GM19438 (cell line): ENCODE measurements around the gene AKIRIN2.

Source experiments
- ATAC-seq: cut with Tn5 transposase; IDR thresholded peaks from one replicate; pipeline ENCODE4 v1.9.1; 2021; ENCODE audit warnings: low read depth; ENCODE audit not compliant: unreplicated experiment

The AKIRIN2 gene

DNA sequence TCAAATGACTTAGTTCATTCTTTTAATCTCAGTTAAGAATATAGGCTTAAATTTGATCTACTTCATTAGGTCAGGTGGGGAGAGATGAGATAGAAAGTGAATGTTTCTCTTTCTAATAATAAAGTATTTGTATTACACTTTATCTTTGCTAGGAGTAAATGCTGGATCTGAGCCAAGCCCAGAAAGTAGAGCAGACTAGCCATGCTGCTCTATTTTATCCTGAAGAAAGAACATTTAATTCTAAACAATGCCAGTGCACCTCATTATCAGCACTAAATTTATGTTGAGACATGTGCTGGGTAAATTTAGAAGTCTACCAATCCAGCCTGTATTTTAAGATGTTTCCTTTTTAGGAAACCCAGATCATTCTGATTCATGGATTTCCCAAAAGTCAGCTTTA is 43.5 kb downstream of the AKIRIN2 start:
- no peak for ATAC-seq

DNA sequence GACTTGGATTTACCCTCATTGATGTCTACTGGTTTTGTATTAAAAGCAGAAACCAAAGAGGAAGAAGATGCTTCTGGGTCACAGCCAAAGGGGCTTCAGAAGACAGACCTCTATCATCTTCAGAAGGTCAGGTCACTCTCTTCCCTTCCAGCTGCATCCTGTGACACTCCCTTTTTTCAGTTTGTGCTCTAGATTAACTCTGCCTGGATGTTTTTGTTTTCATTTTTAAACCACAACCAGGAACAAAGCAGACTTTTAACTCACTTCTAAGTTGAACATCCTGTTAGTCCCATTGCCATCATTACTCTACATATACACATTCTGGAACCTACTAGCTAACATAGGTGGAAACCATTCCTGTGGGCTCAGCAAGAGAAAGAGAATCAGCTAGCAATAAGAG is 45.2 kb downstream of the AKIRIN2 start:
- ATAC-seq = peak; percentile 87

DNA sequence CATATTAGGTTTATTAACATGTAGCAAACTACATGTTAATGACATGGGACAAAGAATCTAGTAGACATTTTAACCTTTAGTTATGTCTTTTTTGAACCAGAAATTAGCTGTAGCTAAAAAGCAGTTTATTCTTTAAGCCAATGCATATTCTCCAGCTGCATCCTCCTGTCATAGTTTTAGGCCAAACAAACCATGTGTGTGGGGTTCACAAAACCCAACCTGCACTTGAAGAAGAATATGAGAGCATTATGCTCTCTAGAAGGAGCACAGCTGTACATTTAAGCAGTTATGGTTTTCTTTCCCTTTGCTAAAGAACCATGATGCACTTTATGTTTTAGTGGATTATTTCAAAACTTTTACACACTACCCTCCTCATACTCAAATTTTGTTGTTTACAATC is 46.2 kb downstream of the AKIRIN2 start:
- ATAC-seq = no peak

DNA sequence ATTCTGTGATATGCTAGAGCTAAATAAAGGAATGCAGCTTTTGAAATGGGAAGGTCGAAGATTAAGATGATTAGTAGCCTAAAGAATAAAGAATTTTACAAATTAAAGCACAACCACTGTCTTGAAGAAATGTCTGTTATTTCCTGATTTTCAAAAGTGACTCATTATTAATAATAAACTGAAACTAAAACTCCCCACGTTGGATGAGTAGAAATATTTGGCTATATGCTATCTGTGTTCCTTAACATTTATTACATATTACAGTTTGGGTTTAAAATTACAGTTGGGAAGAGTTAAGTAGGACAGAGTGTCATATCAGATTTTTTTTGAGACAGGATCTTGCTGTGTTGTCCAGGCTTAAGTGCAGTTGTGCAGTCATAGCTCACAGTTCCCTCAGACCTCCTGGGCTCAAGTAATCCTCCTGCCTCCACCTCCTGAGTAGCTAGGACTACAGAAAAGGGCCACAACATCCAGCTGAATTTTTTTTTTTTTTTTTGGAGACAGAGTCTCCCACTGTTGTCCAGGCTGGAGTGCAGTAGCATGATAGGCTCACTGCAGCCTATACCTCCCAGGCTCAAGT is 47.1 kb downstream of the AKIRIN2 start:
- no peak for ATAC-seq

DNA sequence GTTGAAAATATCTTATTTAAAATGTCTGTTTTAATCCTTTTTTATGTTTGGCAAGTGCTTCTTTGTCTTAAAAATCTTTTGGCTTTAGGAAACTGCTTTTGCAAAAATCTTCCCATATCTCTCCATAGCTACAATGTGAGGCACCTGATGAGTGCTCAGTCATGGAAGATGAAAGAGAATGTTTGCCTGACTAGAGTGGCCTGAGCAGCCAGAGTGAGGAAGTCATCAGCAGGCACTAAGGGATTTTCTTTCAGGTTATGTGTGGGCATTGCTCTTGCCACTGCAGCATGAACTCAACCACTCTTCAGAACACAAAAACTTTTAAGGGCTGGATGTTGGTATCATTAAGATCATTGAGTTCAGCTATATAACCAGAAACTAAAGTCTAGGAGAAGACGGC is 47.9 kb downstream of the AKIRIN2 start:
- no peak for ATAC-seq

DNA sequence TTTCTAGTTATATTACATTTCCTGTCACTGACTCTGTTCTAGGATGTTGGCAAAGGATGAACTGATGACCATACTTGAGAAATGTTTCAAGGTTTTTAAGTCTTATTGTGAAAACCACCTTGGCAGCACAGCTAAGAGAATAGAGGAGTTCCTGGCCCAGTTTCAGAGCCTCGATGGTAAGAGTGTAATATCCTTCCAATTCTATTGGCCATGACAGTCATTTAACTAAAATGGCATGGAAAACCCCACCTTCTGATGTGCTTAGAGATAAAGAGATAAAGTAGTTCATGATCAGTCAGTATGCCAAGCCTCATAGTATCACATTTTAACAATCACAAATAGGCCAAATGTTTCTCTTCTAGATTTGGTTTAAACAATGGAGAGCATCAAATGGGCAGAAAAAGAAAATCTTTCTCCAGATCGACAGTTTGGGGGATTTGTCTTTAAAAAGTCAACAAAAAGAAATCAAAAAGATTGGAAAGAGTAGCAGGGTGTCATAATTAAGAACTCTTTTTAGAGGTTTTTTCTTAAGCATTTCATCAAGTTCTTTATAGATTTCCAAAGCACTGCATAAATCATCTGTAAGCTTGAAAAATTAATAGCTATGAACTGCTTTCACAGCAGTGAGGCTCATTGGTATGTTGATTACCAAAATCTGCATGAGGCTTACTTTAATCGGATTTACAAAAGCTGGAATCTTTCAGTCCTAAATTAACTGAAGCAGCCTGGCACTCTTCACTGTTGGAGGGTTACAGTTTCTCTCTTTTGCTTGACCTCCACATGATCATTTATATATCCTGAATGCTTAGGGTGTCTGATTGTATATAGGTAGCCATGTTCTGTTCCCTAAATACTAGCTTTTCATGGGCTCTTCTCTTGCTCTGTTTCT is 48.7 kb downstream of the AKIRIN2 start:
- no peak for ATAC-seq

DNA sequence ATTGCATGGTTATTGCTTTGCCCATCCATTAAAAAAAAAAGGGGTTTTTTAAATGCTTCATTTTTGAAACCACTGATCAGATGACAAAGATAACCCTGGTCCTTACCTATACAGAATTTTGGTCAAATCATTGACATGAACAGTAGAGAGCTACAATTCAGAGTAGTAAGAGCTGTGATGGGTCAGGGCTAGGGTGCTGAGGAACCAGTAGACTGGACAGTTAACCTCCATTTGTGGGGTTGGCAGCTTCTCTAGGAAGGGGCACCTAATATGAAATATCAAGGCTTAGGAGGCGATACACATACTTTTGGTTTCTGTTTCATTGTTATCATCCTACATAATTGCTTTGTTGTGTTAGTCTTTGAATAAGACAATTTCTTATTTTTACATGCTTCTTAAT is 57.0 kb downstream of the AKIRIN2 start:
- ATAC-seq = no peak

DNA sequence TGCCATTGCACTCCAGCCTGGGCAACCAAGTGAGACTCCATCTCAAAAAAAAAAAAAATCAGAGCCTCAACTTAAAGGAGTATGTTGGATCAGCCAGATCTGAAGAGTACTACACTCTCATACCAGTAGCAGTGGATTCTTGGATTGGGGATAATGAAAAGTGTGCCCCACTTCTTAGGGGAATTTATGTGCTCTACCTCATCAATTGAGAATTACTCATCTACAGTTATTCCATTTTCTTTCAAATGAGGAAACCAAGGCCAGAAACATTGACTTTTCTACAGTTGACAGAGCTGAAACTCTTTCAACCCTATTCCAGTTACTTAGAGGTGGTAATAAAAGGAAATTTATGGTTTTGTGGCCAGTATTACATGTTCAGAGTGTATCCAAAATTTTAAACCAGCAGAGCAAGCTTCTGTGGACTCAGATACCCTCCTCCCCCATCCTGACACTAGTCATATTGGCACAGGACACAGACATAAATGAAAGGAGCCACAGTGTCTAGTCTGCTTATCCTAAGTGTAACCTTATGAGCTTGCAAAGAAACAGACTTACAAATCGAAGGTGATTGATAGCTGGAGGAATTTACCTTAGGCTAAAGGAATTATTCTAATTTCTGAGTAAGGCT is 60.9 kb downstream of the AKIRIN2 start:
- ATAC-seq = no peak

DNA sequence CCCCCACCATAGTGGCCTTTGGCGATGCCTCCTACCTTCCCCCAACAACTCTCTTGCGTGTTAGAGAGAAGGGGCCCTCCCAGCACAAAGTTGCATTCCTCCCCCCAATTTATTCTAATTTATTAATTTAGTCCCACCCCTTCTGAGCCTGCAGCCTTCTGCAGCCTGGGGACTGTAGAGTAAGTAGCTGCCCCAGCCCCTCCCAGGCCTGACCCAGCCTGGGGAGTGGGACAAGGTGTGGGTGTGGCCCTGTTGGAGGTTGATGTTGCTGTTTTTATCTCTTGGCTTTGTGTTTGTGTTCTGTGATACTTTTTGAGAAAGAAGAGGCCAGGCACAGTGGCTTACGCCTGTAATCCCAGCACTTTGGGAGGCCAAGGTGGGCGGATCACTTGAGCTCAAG is 62.7 kb downstream of the AKIRIN2 start:
- ATAC-seq = no peak

DNA sequence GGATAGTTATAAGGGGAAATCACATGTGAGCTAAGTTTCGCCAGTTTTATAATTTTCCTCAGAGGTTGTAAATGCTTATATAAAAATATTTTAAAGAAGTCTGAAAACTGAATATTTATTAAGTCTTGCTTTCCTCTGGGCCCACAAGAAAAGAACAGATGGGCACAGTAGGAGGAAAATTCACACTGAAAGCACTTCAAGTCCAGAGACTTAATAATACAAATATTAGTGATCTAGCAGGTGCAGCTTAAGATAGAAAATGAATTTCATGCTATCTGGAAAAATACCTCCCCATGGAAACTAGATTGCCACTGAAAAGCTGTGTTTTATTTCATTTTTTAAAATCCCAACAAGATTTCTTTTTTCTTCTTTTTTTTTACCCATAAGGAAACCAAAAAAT is 64.9 kb downstream of the AKIRIN2 start:
- ATAC-seq = no peak

DNA sequence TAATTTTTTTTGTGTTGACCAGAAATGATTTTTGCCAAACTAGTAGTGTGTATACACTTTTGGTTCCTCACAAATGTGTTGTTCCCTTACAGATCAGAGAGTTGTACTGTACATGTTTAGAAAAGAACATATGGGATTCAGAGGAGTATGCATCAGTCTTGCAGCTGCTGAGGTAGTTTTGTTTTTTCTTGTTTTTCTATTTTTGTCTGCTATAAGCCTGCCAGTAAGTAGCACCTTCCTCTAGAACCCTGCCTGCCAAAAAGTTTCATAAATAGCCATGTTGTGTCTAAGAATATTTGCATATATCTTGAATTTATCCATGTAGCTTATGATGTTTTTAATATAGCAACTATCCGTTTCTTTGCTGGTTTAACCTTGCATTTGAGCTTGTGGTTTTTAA is 65.7 kb downstream of the AKIRIN2 start:
- ATAC-seq = no peak

DNA sequence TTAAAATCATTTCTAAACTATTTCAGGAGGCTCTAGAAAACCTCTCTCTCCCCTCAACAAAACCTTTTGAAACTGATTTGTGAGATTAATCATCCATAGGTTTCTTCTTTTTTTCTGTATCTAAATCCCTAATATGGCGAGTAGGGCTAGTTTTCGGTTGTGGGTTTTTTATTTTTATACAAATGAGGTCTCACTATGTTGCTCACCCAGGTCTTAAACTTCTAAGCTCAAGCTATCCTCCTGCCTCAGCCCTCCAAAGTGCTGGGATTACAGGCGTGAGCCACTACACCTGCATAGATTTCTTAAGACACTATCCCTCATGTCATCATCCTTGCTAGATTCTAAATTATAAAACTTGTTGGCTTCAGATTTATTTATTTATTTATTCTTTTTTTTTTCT is 68.2 kb downstream of the AKIRIN2 start:
- no peak for ATAC-seq

DNA sequence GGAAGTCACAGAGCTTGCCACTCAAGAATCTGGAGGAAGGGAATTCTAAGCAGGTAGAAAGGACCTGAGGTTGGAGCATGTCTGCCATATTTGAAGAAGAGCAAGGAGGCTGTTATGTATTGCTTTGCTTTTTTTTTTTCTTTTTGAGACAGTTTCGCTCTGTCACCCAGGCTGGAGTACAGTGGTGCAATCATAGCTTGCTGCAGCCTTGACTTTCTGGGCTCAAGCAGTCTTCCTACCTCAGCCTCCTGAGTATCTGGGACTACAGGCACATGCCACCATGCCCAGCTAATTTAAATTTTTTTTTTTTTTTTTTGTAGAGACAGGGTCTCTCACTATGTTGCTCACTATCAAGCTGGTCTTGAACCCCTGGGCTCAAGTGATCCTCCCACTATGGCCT is 71.3 kb downstream of the AKIRIN2 start:
- no peak for ATAC-seq

DNA sequence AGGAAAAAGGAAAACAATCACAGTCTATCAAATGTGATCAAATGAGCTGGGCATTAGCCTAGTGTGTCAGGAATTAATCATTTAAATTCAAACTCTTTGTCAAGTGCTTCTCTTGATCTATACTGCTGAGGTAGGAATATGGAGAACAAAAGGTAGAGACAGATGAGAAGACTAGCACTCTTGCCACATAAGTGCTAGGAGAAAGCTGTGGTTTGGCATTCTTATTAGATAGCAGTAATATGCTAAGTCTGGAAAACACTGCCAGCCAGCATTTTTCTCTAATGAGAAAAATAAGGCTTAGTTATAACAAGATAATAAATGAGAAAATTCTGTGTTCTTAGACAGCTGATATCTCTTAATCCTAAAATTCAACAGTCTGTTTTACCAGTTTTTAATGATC is 73.2 kb downstream of the AKIRIN2 start:
- ATAC-seq = no peak

DNA sequence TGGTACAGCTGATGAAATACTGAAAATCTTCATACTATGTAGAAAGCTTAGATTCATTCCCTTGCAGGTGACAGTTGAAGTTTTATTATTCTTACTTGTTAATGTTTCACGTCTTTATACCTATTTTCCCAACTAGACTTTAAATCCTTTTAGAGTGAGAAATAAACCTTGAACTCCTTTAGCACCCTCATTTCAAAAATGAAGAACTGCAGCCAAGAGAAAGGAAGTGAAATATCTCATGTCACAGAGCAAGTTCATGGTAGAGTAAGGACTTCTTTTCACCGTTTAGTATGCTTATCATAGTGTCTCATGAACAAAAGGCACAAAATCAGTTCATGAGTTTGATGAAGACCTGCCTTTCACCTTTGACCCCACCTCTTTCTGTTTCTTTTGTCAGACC is 73.6 kb downstream of the AKIRIN2 start:
- no peak for ATAC-seq
